Measurements from ENCODE around the gene COMMD6.
"Not testable (repeated sequence)": the region's sequence is repeated elsewhere in the genome, so short reads cannot be mapped to it uniquely, and the experiment has no call there.

The COMMD6 gene

GRCh38 chr13:75537401-75538365 is at the start of gene COMMD6:
TSS of gene COMMD6 (minus strand) at chr13:75537841. CDS start at chr13:75537805, 36 bp downstream.
- peak; percentile 80 for DNase-seq

DNA sequence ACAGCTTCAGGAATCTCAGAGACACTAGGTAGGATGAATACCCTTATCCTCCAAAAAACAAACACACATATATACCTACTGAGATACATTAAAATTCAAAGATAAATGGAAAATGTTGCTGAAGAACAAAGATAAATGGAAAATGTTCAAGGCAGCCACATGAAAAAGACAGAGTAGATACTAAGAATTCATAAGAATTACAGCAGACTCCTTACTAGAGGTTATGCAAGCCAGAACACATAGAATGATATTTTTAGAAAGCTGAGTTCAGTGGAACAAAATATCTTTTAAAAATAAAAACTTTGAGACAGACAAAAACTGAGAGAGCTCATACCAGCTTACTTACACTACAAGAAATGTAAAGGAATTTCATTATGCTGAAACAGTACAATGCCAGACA is 47.5 kb upstream of the COMMD6 start:
- no peak for DNase-seq

- DNase-seq, result no peak
Observed at GRCh38 chr13:75583091-75583490, 45.5 kb upstream of the COMMD6 start.

GRCh38 chr13:75581874-75582640 is 44.4 kb upstream of the COMMD6 start:
- no peak for DNase-seq

GRCh38 chr13:75579529-75579928 is 41.9 kb upstream of the COMMD6 start:
- no peak for DNase-seq

GRCh38 chr13:75569576-75569975 is 31.9 kb upstream of the COMMD6 start:
- no peak for DNase-seq

- DNase-seq, result no peak
Observed at GRCh38 chr13:75566658-75567057, 29.0 kb upstream of the COMMD6 start.

- no peak for DNase-seq
Observed at GRCh38 chr13:75558145-75558840, 20.7 kb upstream of the COMMD6 start.

DNA sequence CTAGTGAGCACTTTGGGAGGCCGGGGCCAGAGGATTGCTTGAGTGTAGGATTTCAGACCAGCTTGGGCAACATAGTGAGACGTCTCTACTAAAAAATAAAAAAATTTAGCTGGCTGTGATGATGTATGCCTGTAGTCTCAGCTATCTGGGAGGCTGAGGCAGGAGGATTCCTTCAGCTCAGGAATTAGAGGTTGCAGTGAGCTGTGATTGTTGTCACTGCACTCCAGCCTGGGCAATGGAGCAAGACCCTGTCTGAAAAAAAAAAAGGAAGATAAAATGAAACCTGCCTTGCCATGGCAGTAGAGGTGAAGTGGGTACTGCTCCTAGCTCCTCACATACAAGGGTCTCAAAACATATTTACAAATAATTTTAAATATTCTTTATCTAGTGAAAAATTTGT is 19.3 kb upstream of the COMMD6 start:
- DNase-seq, result no peak

DNA sequence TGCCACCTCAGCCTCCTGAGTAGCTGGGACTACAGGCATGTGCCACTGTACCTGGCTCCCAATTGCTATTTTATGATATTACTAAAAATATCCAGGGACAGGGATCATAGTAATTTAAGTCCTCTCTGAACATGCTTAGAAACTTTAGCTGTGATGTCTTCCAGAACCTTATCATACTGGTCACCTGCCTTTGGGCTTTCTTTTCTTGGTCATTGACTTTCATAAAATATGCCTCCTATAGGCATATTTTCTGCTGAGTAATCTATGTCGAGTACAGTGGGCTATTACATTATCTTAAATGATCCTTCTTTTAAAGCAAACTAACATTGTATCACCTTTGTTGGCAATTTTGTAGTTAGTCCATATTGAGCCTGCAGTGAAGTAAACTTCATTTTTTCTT is 18.2 kb upstream of the COMMD6 start:
- no peak for DNase-seq

- DNase-seq, result no peak
Observed at GRCh38 chr13:75554981-75555380, 17.3 kb upstream of the COMMD6 start.

DNA sequence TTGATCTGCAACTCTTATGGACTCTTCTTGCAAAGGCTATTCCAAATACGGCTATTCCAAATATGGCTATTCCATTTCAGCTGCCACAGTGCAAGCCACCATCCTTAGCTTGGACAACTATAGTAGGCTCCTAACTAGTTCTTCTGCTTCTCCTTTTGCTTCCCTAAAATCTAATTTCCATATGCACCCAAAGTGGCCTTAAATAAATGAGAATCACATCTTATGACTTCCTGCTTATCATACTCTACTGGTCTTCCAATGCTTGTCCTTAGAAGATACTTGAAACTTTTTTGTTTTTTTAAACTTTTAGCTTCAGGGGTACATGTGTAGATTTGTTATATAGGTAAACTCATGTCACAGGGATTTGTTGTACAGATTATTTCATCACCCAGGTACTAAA is 16.8 kb upstream of the COMMD6 start:
- DNase-seq, result no peak

DNA sequence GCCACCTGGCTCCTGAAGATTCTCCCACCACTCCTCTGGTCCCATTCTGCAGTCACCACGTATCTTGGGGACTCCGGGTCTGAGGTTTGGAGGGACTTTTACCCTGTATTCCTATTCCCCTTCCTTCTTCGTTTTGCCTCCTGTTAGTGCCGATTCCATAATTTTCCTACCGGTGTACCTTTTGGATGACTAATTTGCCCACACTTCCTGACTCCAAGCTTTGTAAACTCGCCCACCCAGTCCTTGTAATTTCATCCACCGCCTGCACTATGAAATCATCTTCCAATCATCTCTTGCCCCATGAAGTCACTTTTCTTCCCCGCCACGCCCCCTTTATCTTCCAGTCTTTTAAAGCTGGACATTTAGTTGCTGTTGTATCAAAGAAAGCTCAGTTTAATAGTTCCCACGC is 12.5 kb upstream of the COMMD6 start:
- DNase-seq, result peak; percentile 58

GRCh38 chr13:75549262-75550158 is 11.9 kb upstream of the COMMD6 start, which contains the start of gene UCHL3:
TSS of gene UCHL3 (plus strand) at chr13:75549791. CDS start at chr13:75549821, 30 bp downstream.
- DNase-seq, result peak; percentile 98

- no peak for DNase-seq
Observed at GRCh38 chr13:75547917-75548316, 10.3 kb upstream of the COMMD6 start.

DNA sequence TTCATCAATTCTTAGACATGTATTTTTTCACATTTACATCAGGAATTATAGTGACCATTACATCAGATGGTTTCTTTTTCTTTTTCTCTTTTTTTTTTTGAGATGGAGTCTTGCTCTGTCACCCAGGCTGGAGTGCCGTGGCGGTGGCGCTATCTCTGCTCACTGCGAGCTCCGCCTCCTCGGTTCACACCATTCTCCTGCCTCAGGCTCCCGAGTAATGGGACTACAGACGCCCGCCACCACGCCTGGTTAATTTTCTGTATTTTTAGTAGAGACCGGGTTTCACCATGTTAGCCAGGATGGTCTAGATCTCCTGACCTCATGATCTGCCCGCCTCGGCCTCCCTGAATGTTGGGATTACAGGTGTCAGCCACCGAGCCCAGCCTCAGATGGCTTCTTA is 7.7 kb upstream of the COMMD6 start:
- DNase-seq, result not testable (repeated sequence)

- no peak for DNase-seq
Observed at GRCh38 chr13:75544681-75545330, 7.2 kb upstream of the COMMD6 start.

GRCh38 chr13:75541961-75542360 is 4.3 kb upstream of the COMMD6 start:
- DNase-seq, result no peak

GRCh38 chr13:75541287-75541686 is 3.6 kb upstream of the COMMD6 start:
- no peak for DNase-seq

DNA sequence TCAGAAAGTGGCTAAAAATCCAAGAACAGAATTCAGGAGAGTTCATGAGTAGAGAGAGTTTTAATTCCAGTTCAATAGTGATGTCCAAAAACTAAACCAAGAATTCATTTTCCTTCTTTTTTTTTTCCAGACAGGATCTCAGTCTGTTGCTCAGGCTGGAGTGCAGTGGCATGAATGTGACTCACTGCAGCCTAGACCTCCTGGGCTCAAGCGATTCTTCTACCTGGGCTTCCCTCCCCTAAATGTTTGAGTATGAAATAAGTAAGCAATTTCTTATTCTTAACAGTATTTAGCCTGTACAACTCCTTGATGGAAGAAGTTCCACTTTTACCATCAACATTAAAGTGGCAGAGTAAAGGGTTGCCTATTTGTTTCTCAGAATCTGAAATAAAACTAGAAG is 3.8 kb downstream of the COMMD6 start:
- DNase-seq, result no peak

DNA sequence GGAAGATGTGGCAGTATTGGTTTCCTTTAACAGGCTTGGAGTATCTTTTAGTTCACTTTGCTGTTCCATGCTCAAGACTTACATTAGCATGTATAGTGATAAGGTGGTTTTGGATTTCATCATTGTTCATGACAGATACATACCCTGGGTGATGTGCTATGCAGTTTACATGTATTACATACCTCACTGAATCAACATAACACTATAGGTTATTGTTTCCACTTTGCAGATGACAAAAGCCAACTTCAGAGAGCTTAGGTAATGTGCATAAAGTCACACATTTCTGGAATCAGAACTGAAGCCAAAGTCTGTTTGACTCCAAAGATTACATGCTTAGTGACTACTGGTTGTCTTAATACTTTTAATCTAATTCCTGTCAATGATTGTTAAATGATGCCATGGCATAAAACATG is 7.1 kb downstream of the COMMD6 start:
- DNase-seq, result no peak

GRCh38 chr13:75521956-75522355 is 15.7 kb downstream of the COMMD6 start:
- DNase-seq, result no peak

Data from stimulated activated CD4-positive, alpha-beta T cell treated with anti-CD3 and anti-CD28 coated beads, Interleukin-15, amount 100 ng/mL, for 24 hours (primary cell).